K562 (cell line): ENCODE data around the gene PRSS27. TPM values are rescaled to one million over a fixed set of nuclear protein-coding genes. Genes with fewer than 3 reads are reported as not detected.

Source experiments
- ATAC-seq: fragments of 200-7000 bp; cut with Tn5 transposase; 3 replicates; pipeline ENCODE4 v1.9.1; 2020; ENCODE audit warnings: moderate library complexity
- BruUV-seq: library from RNA; stranded (reverse); fragments of 400-500 nt; replicated peaks from 2 replicates; lab custom pipeline; 2021; lab: Mats Ljungman, UMichigan
- CTCF ChIA-PET: fragments of 300-600 bp; formaldehyde crosslinking; extraction: SDS; loops from one replicate; lab custom pipeline; 2021; ENCODE audit warnings: low intra/inter-chr PET ratio; lab: Yijun Ruan, JAX
- POLR2A ChIA-PET: fragments of 300-600, 350-650 bp; sonication (Branson Sonifier 250); formaldehyde crosslinking; extraction: SDS; loops from one replicate; lab custom pipeline; 2021; ENCODE audit warnings: antibody characterized with exemption, inconsistent platforms; lab: Yijun Ruan, JAX
- DNase-seq, 4 experiments: peaks; one replicate each; pipeline versions ENCODE4 v3.0.0 to v3.0.0-alpha.2; 2011 to 2018; ENCODE audit warnings: low spot score in 3 of 4, mixed read lengths in 3 of 4; ENCODE audit errors: extremely low read depth in 1 of 4
- FAIRE-seq: peaks from 2 replicates; lab custom pipeline; 2011; peaks lifted over from hg19 to GRCh38; lab: Jason Lieb, UNC
- H2AFZ ChIP-seq: 2 replicates; pipeline ENCODE4 v1.6.0; 2011; ENCODE audit warnings: low read depth, low read length, control low read depth, inconsistent platforms
- H3K27ac ChIP-seq: fragments of 200-600 bp; 3 replicates; pipeline ENCODE4 v1.8.0; 2011; ENCODE audit warnings: low read depth, mild to moderate bottlenecking, control low read depth, inconsistent platforms, low read length, moderate library complexity, mixed read lengths; ENCODE audit errors: extremely low read depth
- H3K27me3 ChIP-seq, 2 experiments: fragments of 300-600 bp in 1 of 2; 2 replicates in 1 of 2; 3 replicates in 1 of 2; pipeline versions ENCODE4 v1.6.0 to v1.8.0; 2011; ENCODE audit warnings: inconsistent platforms in 2 of 2, low read length in 2 of 2, mild to moderate bottlenecking in 1 of 2, mixed read lengths in 1 of 2, moderate library complexity in 1 of 2; ENCODE audit not compliant: control insufficient read depth in 2 of 2, insufficient read depth in 2 of 2
- H3K36me3 ChIP-seq: fragments of 300-600 bp; 3 replicates; pipeline ENCODE4 v1.8.0; 2011; ENCODE audit warnings: mild to moderate bottlenecking, low read length, inconsistent platforms; ENCODE audit not compliant: control insufficient read depth, insufficient read depth
- H3K4me1 ChIP-seq, 2 experiments: fragments of 200-600 bp in 1 of 2; replicated peaks in 1 of 2; 2 replicates in 1 of 2; 3 replicates in 1 of 2; pipeline versions ENCODE4 v1.5.1 to v1.8.0; 2011; ENCODE audit warnings: inconsistent platforms in 2 of 2, low read length in 2 of 2, mild to moderate bottlenecking in 1 of 2, mixed read lengths in 1 of 2, moderate library complexity in 1 of 2; ENCODE audit not compliant: control insufficient read depth in 2 of 2, insufficient read depth in 2 of 2
- H3K4me2 ChIP-seq: 2 replicates; pipeline ENCODE4 v1.6.1; 2011; ENCODE audit warnings: low read length, control low read depth, inconsistent platforms, mixed read lengths; ENCODE audit not compliant: insufficient read depth
- H3K4me3 ChIP-seq: fragments of 200-600 bp; sonication (generic), shearing (Covaris generic); 2 replicates; pipeline ENCODE4 v1.5.1; 2016; ENCODE audit warnings: control low read depth, inconsistent platforms
- H3K79me2 ChIP-seq: fragments of 200-600 bp; 3 replicates; pipeline ENCODE4 v1.8.0; 2011; ENCODE audit warnings: low read length, inconsistent platforms; ENCODE audit not compliant: control insufficient read depth, insufficient read depth
- H3K9ac ChIP-seq, 2 experiments: 2 replicates each; pipeline versions ENCODE4 v1.6.0 to v1.6.1; 2011; ENCODE audit warnings: low read depth in 2 of 2, low read length in 2 of 2, control low read depth in 1 of 2, inconsistent platforms in 1 of 2, mild to moderate bottlenecking in 1 of 2, mixed read lengths in 1 of 2; ENCODE audit not compliant: insufficient read depth in 1 of 2
- H3K9me1 ChIP-seq: one replicate; pipeline ENCODE4 v1.6.0; 2011; ENCODE audit warnings: inconsistent platforms, mild to moderate bottlenecking, low read length, moderate library complexity; ENCODE audit not compliant: control insufficient read depth, insufficient read depth
- H3K9me3 ChIP-seq: replicated peaks from 2 replicates; pipeline ENCODE4 v1.5.1; 2011; ENCODE audit warnings: low read depth, low read length, inconsistent platforms; ENCODE audit not compliant: control insufficient read depth, insufficient read depth
- H4K20me1 ChIP-seq: replicated peaks from 2 replicates; pipeline ENCODE4 v1.6.1; 2011; ENCODE audit warnings: low read length, inconsistent platforms, mixed read lengths; ENCODE audit not compliant: control insufficient read depth, insufficient read depth
- CEBPG ChIP-seq, 3 experiments: fragments of 200-800 bp in 1 of 3; sonication (Bioruptor generic) in 1 of 3; sonication (generic) in 1 of 3; formaldehyde crosslinking in 1 of 3; IDR thresholded peaks in 2 of 3; conservative IDR thresholded peaks in 1 of 3; 2 replicates each; pipeline versions ENCODE4 v1.6.1 to v1.8.0; 2016 to 2022; ENCODE audit warnings: missing compliant biosample characterization in 2 of 3, missing genetic modification characterization in 2 of 3, mild to moderate bottlenecking in 1 of 3, missing genetic modification reagents in 1 of 3
- MAFF ChIP-seq: IDR thresholded peaks from 2 replicates; pipeline ENCODE4 v1.6.1; 2012; ENCODE audit warnings: low read length, improper control_type of control experiment
- MAFK ChIP-seq: IDR thresholded peaks from 2 replicates; pipeline ENCODE4 v1.6.1; 2011; ENCODE audit warnings: low read length, improper control_type of control experiment
- MCM2 ChIP-seq: fragments of 450-650 bp; IDR thresholded peaks from 2 replicates; pipeline ENCODE4 v1.6.1; 2017; ENCODE audit warnings: low read depth, mild to moderate bottlenecking
- PHF8 ChIP-seq: fragments of 200-600 bp; sonication (generic); IDR thresholded peaks from 2 replicates; pipeline ENCODE4 v1.6.1; 2012; ENCODE audit warnings: mixed run types, mild to moderate bottlenecking, inconsistent platforms, low read length, moderate library complexity, borderline replicate concordance
- RBM22 ChIP-seq: fragments of 200-400 bp; formaldehyde crosslinking; IDR thresholded peaks from 2 replicates; pipeline ENCODE4 v1.6.1; 2018; ENCODE audit warnings: low read length, low read depth; ENCODE audit not compliant: poor library complexity, severe bottlenecking
- TSC22D4 ChIP-seq: fragments of 450-650 bp; IDR thresholded peaks from 2 replicates; pipeline ENCODE4 v1.6.1; 2016; ENCODE audit warnings: missing genetic modification characterization, missing biosample characterization, control low read depth
- USF1 ChIP-seq: sonication (generic); formaldehyde crosslinking; IDR thresholded peaks from 2 replicates; pipeline ENCODE4 v1.9.0; 2022; ENCODE audit warnings: mild to moderate bottlenecking, missing genetic modification reagents
- ZFP30 ChIP-seq: fragments of 250-450 bp; sonication (Bioruptor Pico); IDR thresholded peaks from 2 replicates; pipeline ENCODE4 v1.8.0; 2022; ENCODE audit warnings: moderate library complexity, mild to moderate bottlenecking, inconsistent platforms, borderline replicate concordance
- ZFP36 ChIP-seq: fragments of 150-350 bp; IDR thresholded peaks from 2 replicates; pipeline ENCODE4 v1.6.1; 2018; ENCODE audit warnings: low read length, low read depth; ENCODE audit not compliant: partially characterized antibody
- WGBS: fragments of 100-300 bp; shearing (Covaris generic); methylation state at CpG from one replicate; pipeline ENCODE4 v1.1.6; 2016; ENCODE audit warnings: low coverage, mixed read lengths; ENCODE audit not compliant: insufficient coverage; ENCODE audit errors: missing lambda C conversion rate; 5-methylcytosine and 5-hydroxymethylcytosine counted together
- in situ Hi-C: fragments of 300-500 bp; cut with MboI; formaldehyde crosslinking; loops from 4 replicates; pipeline ENCODE4 v1.15.0; 2018; ENCODE audit warnings: inconsistent platforms, mixed read lengths
- intact Hi-C: fragments of 100-400 bp; cut with micrococcal nuclease; formaldehyde crosslinking; loops from 2 replicates; pipeline ENCODE4 v1.14.2; 2022
- polyA plus RNA-seq, 8 experiments: library from polyadenylated mRNA; depleted of rRNA in 4 of 8; stranded (reverse) in 5 of 8; unstranded in 3 of 8; fragments of >200 nt; fragmentation: Nextera tagmentation in 2 of 8; fragmentation: Illumina TruSeq in 1 of 8; extraction: Ambion mirVana in 2 of 8; extraction: Trizol in 1 of 8; gene quantifications; 2 replicates each; pipeline versions ENCODE4 v1.2.1 to v1.2.3, GENCODE V29; 2011 to 2014; ENCODE audit warnings: inconsistent platforms in 1 of 8, missing spikeins in 1 of 8
- total RNA-seq, 7 experiments: library from RNA; depleted of rRNA in 6 of 7; stranded (reverse); fragments of >200 nt in 6 of 7; fragmentation: Illumina TruSeq in 2 of 7; extraction: Trizol in 2 of 7; gene quantifications; 2 replicates each; pipeline versions ENCODE4 v1.2.1 to v1.2.3, GENCODE V29; 2011 to 2021; ENCODE audit warnings: low replicate concordance in 1 of 7
- TF ChIP-seq, protein P1 (sequence below), 2 experiments: fragments of 450-650 bp; formaldehyde crosslinking in 1 of 2; IDR thresholded peaks; 2 replicates each; pipeline versions ENCODE4 v1.4.0 to v1.6.1; 2014 to 2020; ENCODE audit warnings: mild to moderate bottlenecking in 2 of 2, borderline replicate concordance in 1 of 2, low read depth in 1 of 2

Gene PRSS27
- total and polyA plus RNA-seq, 9 of the 15 experiments (the other 6 are each of a cell fraction or from before 2014, with no cell fraction given) = 0.09 to 0.20 (median 0.17) TPM; not detected in 5

DNA sequence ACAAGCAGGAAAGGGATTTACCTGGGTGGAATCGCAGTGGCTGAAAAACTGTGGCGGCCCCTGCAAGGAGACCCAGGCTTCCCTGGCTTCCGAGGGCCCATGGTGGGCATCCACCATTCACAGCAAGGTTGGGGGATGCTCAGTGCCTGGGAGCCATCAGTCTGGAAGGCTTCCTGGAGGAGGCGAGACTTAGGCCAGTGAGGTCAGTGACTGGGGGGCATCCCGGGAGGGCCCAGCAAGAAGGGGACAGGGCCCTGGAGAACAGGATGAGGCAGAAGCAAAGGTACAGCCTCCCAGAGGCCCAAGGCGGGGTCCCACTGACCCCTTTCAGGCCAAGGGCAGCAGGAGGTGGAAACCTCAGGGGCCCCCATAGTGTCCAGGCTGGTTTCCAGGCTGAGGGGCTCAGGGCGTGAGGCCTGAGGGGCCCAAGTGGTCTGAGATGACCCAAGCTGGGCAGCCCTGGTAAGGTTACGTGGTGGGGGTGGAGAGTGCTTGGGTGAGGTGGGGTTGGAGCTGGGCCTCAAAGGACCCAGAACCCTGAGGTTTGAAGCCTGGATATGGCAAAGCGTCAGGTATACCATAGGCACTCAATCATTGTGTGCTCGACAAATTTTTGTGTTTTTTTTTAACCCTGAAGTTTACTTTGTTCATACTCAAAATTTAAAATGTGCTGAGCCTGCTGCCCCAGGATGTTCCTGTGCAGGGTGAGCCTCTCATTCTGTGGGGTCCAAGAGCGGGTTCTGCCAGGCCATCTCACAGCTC lies 16.6 kb upstream of the PRSS27 start:
- no peak overlapping the region; a peak in 2 of 4 replicates for H3K9ac ChIP-seq
- in situ Hi-C loops = no loop called here
- POLR2A ChIA-PET = interaction anchor here (0.6 to 1.4 kb wide), 3 partner anchors 14 to 206 kb away, joined by 3 to 6 read pairs (median 4); partner anchors contain the start of genes CEMP1 and SRRM2
- WGBS = 75% methylated on average over 10 of the region's 11 CpGs
- H3K79me2 ChIP-seq = no peaks in the 10 kb centered on the region
- ATAC-seq = no peak
- H3K36me3 ChIP-seq = no peaks in the 10 kb centered on the region
- no peak for DNase-seq
- H2AFZ ChIP-seq = no peak overlapping the region
- H3K9me1 ChIP-seq = no peaks in the 10 kb centered on the region
- H3K4me1 ChIP-seq = peaks cover 7 to 35% of the 10 kb centered on the region in 2 experiments; a peak in 4 of 5 replicates
- no TSS peak for BruUV-seq
- no peaks in the 10 kb centered on the region for H4K20me1 ChIP-seq
- FAIRE-seq = peak; percentile 26
- CTCF ChIA-PET = no interaction called here
- H3K27me3 ChIP-seq = no peaks in the 10 kb centered on the region
- intact Hi-C loops = no loop called here
- no peaks in the 10 kb centered on the region for H3K9me3 ChIP-seq
- H3K4me3 ChIP-seq = no peak overlapping the region
- no peak overlapping the region for H3K27ac ChIP-seq
- no peak overlapping the region for H3K4me2 ChIP-seq
- TF ChIP-seq ZFP30 (CRISPR knock-in tag) (no peak), MCM2 (no peak), RBM22 (no peak), MAFK (no peak), MAFF (no peak), ZFP36 (peak; percentile 80), TSC22D4 (no peak), PHF8 (no peak), CEBPG (CRISPR knock-in tag; IDR thresholded peaks at IDR 0.05) (no peak), CEBPG (tag; conservative IDR thresholded peaks at IDR 0.05 in 1 of 2, IDR thresholded peaks at IDR 0.05 in 1 of 2) (no peak), USF1 (CRISPR knock-in tag) (no peak)
- TF ChIP-seq, protein P1, sequence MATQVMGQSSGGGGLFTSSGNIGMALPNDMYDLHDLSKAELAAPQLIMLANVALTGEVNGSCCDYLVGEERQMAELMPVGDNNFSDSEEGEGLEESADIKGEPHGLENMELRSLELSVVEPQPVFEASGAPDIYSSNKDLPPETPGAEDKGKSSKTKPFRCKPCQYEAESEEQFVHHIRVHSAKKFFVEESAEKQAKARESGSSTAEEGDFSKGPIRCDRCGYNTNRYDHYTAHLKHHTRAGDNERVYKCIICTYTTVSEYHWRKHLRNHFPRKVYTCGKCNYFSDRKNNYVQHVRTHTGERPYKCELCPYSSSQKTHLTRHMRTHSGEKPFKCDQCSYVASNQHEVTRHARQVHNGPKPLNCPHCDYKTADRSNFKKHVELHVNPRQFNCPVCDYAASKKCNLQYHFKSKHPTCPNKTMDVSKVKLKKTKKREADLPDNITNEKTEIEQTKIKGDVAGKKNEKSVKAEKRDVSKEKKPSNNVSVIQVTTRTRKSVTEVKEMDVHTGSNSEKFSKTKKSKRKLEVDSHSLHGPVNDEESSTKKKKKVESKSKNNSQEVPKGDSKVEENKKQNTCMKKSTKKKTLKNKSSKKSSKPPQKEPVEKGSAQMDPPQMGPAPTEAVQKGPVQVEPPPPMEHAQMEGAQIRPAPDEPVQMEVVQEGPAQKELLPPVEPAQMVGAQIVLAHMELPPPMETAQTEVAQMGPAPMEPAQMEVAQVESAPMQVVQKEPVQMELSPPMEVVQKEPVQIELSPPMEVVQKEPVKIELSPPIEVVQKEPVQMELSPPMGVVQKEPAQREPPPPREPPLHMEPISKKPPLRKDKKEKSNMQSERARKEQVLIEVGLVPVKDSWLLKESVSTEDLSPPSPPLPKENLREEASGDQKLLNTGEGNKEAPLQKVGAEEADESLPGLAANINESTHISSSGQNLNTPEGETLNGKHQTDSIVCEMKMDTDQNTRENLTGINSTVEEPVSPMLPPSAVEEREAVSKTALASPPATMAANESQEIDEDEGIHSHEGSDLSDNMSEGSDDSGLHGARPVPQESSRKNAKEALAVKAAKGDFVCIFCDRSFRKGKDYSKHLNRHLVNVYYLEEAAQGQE (IDR thresholded peaks at IDR 0.05; ENCODE audit: borderline replicate concordance) = no peak
- TF ChIP-seq, protein P1 (CRISPR knock-in tag; IDR thresholded peaks at IDR 0.05; ENCODE audit: low read depth) = no peak
